H1 (cell line): ENCODE results near the gene TOM1L2. TPM values are rescaled to one million over a fixed set of nuclear protein-coding genes. Genes with fewer than 3 reads are reported as not detected.

Source experiments
- ATF2 ChIP-seq: IDR thresholded peaks from 2 replicates; pipeline ENCODE4 v1.6.1; 2012; ENCODE audit warnings: low read length, inconsistent platforms
- CEBPB ChIP-seq: IDR thresholded peaks from 2 replicates; pipeline ENCODE4 v1.6.1; 2012; ENCODE audit warnings: low read depth, low read length
- CHD1 ChIP-seq: IDR thresholded peaks from 2 replicates; pipeline ENCODE4 v1.6.1; 2012; ENCODE audit warnings: low read depth, low read length, improper control_type of control experiment
- CHD2 ChIP-seq: IDR thresholded peaks from 2 replicates; pipeline ENCODE4 v1.6.1; 2012; ENCODE audit warnings: low read length, improper control_type of control experiment
- CREB1 ChIP-seq: IDR thresholded peaks from 2 replicates; pipeline ENCODE4 v1.6.1; 2012; ENCODE audit warnings: inconsistent platforms
- CTCF ChIP-seq, 3 experiments: IDR thresholded peaks; 1 replicate in 2 of 3; 2 replicates in 1 of 3; pipeline versions ENCODE4 v1.5.1 to v1.6.1; 2011; ENCODE audit warnings: low read length in 3 of 3, mild to moderate bottlenecking in 3 of 3, inconsistent platforms in 2 of 3, low read depth in 1 of 3, moderate library complexity in 1 of 3; ENCODE audit not compliant: insufficient read depth in 1 of 3; ENCODE audit errors: control extremely low read depth in 1 of 3
- EP300 ChIP-seq, 2 experiments: IDR thresholded peaks; 1 replicate in 1 of 2; 2 replicates in 1 of 2; pipeline ENCODE4 v1.6.1; 2011 to 2012; ENCODE audit warnings: low read depth in 2 of 2, low read length in 2 of 2, mild to moderate bottlenecking in 2 of 2, borderline replicate concordance in 1 of 2, inconsistent platforms in 1 of 2, moderate library complexity in 1 of 2
- JUN ChIP-seq: IDR thresholded peaks from 2 replicates; pipeline ENCODE4 v1.6.1; 2011; ENCODE audit warnings: low read depth, mild to moderate bottlenecking, improper control_type of control experiment, low read length
- KDM4A ChIP-seq: IDR thresholded peaks from one replicate; pipeline ENCODE4 v1.7.1; 2012; ENCODE audit warnings: low read depth, mild to moderate bottlenecking, moderate library complexity, low read length, inconsistent platforms; ENCODE audit not compliant: severe bottlenecking
- KDM5A ChIP-seq: fragments of 200-600 bp; IDR thresholded peaks from 2 replicates; pipeline ENCODE4 v1.7.1; 2012; ENCODE audit warnings: mild to moderate bottlenecking, low read length, inconsistent platforms, mixed read lengths
- MAFK ChIP-seq: IDR thresholded peaks from 2 replicates; pipeline ENCODE4 v1.6.1; 2012; ENCODE audit warnings: low read depth, mild to moderate bottlenecking, improper control_type of control experiment, low read length
- NANOG ChIP-seq: IDR thresholded peaks from 2 replicates; pipeline ENCODE4 v1.6.1; 2011; ENCODE audit warnings: low read length, low read depth, mild to moderate bottlenecking, inconsistent platforms; ENCODE audit not compliant: insufficient read depth, poor library complexity, severe bottlenecking
- PHF8 ChIP-seq: fragments of 200-600 bp; sonication (generic); conservative IDR thresholded peaks from 2 replicates; pipeline ENCODE4 v1.7.1; 2012; ENCODE audit warnings: low read depth, mild to moderate bottlenecking, inconsistent platforms, low read length, moderate library complexity
- RAD21 ChIP-seq, 2 experiments: IDR thresholded peaks in 1 of 2; conservative IDR thresholded peaks in 1 of 2; 2 replicates each; pipeline ENCODE4 v1.6.1; 2011; ENCODE audit warnings: low read depth in 2 of 2, low read length in 2 of 2, improper control_type of control experiment in 1 of 2, inconsistent platforms in 1 of 2, mild to moderate bottlenecking in 1 of 2, moderate library complexity in 1 of 2
- RXRA ChIP-seq: IDR thresholded peaks from 2 replicates; pipeline ENCODE4 v1.6.1; 2011; ENCODE audit warnings: low read depth, mild to moderate bottlenecking, low read length, moderate library complexity; ENCODE audit not compliant: insufficient read depth
- SAP30 ChIP-seq: fragments of 300-600 bp; sonication (generic); IDR thresholded peaks from 2 replicates; pipeline ENCODE4 v1.7.1; 2012; ENCODE audit warnings: low read length, moderate library complexity, mild to moderate bottlenecking, inconsistent platforms; ENCODE audit not compliant: insufficient read depth, insufficient replicate concordance
- TEAD4 ChIP-seq: IDR thresholded peaks from 2 replicates; pipeline ENCODE4 v1.6.1; 2012; ENCODE audit warnings: low read depth, low read length, inconsistent platforms, mixed read lengths
- USF2 ChIP-seq: IDR thresholded peaks from 2 replicates; pipeline ENCODE4 v1.6.1; 2011; ENCODE audit warnings: low read length, improper control_type of control experiment
- YY1 ChIP-seq: IDR thresholded peaks from 2 replicates; pipeline ENCODE4 v1.6.1; 2011; ENCODE audit warnings: low read depth, mild to moderate bottlenecking, low read length
- polyA plus RNA-seq, 7 experiments: library from polyadenylated mRNA; depleted of rRNA in 3 of 7; stranded (reverse) in 5 of 7; unstranded in 2 of 7; fragments of >200 nt in 5 of 7; fragments of 200-250 nt in 2 of 7; gene quantifications; 1 replicate in 5 of 7; 2 replicates in 1 of 7; 4 replicates in 1 of 7; pipeline versions ENCODE4 v1.2.1 to v1.2.3, GENCODE V29; 2011 to 2013; ENCODE audit warnings: missing spikeins in 2 of 7, mixed read lengths in 2 of 7
- total RNA-seq: library from RNA; stranded (reverse); fragmentation: NEBNext Ultra II Directional; extraction: Animal tissue kit (Norgen Biotek cat#: 25700); gene quantifications from 2 replicates; pipeline ENCODE4 v1.2.1, GENCODE V29; 2021

TOM1L2 gene
- total and polyA plus RNA-seq, 2 of the 8 experiments (the other 6 are each of a cell fraction or from before 2014, with no cell fraction given): 2.0 to 3.4 TPM

GRCh38 chr17:17836250-17836817 is 135.9 kb downstream of the TOM1L2 start (continued):
- no peak for TF ChIP-seq CHD2
- TF ChIP-seq CREB1: peak; percentile 87
- no peak for TF ChIP-seq CHD1
- TF ChIP-seq TEAD4: no peak
- TF ChIP-seq USF2: peak; percentile 30; the same call in 1 of the 2 replicates
- TF ChIP-seq KDM4A: no peak
- no peak for TF ChIP-seq CTCF (IDR thresholded peaks at IDR 0.05; ENCODE audit: control extremely low read depth in 1 of 3, insufficient read depth in 1 of 3, low read depth in 1 of 3, low read length in 3 of 3)
- no peak for TF ChIP-seq JUN
- peak; percentile 94 for TF ChIP-seq RXRA
- no peak for TF ChIP-seq SAP30
- TF ChIP-seq CEBPB: peak; percentile 58
- no peak for TF ChIP-seq MAFK
- peak; percentile 95 for TF ChIP-seq ATF2
- TF ChIP-seq KDM5A: no peak
- peak in 1 of 2 experiments; percentile 2; a peak in 1 of 4 replicates for TF ChIP-seq RAD21 (IDR thresholded peaks at IDR 0.05 in 1 of 2, conservative IDR thresholded peaks at IDR 0.05 in 1 of 2; ENCODE audit: low read depth in 2 of 2, low read length in 2 of 2)
- TF ChIP-seq YY1: no peak
- TF ChIP-seq PHF8: peak; percentile 81
- no peak for TF ChIP-seq NANOG
- TF ChIP-seq EP300 (IDR thresholded peaks at IDR 0.05; ENCODE audit: borderline replicate concordance in 1 of 2, low read depth in 2 of 2, low read length in 2 of 2): peak in 1 of 2 experiments; percentile 5; a peak in 1 of 3 replicates
